GM18519 (cell line): ENCODE results near the gene MEAK7.

Experiments used
- ATAC-seq: cut with Tn5 transposase; IDR thresholded peaks from one replicate; pipeline ENCODE4 v1.9.1; 2021; ENCODE audit warnings: mild to moderate bottlenecking, moderate library complexity; ENCODE audit not compliant: unreplicated experiment, low FRiP score

The MEAK7 gene

DNA sequence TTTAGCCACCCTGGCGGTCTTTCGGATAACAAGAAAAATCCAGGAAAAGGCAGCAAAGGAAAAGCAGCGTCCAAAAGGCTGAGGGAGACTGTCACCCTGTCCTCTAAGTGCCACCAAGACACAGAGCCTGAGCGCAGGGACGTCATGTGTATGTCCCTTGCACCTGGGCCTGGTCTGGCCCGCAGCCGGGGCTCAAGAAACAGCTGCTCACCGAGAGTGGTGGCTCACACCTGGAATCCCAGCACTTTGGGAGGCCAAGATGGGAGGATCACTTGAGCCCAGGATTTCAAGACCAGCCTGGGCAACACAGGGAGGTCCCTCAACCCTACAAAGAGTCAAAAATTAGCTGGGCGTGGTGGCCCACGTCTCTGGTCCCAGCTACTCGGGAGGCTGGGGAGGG is 9.2 kb upstream of the MEAK7 start:
- ATAC-seq, result no peak

DNA sequence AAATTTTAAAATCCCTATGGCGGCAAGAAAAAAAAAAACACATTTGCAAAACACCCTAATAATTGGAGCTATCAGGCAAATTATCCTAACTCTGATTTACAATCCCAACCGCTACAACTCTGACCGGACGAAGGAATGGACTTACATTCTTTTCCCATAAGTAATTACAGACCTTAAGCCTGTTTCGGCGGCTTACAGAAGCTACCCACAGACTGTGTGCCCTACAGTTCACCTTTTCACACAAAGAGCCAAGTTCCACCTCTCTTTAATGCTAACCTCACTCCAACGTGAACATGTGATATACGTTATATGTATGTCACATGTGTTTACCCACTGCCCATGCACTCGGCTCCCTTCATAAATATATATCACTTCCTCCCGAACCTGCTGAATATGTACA is 8.7 kb upstream of the MEAK7 start:
- no peak for ATAC-seq

DNA sequence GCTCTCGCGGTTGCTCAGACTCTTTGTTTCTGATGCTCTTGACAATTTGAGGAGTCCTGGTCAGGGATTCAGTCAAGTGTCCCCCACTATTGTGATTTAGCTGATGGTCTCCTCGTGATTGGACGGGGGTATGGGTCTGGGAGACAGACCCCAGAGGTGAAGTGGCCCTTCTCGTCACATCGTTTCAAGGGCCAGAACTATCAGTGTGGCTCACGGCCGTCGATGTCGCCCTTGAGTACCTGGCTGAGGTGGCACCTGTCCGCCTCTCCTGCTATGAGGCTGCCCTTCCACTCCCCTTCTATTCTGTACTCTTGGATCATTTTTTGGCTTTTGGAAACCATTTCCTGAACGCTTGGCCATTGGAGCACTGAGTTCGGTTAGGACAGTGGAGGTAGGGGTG is 7.4 kb upstream of the MEAK7 start:
- no peak for ATAC-seq

DNA sequence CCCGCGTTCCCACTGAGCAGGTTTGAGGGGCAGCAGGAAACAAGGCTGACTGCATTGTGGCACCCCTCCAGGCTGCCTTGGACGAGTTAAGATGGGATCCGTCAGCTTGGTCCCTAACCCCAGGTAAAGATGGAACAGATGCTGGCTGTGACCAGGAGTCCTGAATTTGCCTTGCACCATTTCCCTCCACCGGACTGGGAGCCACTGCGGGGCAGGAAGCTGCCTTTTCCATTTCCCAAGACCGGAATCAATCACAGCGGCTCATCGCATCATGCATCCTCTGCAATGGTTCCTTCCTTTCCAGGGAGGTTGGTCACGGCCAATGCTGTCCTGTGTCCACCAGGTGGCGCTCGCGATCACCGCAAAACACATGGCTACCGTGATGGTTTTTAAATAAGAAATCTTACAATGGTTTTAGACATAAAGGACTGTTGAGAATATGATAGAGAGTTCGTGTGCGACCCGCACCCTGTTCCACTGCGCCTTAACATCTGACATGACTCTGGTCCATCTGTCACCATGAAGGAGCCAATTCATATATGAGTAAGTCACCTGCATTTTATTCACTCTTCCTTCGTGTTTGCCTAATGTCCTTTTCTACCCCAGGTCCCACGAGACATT is 6.8 kb upstream of the MEAK7 start:
- ATAC-seq, result no peak

DNA sequence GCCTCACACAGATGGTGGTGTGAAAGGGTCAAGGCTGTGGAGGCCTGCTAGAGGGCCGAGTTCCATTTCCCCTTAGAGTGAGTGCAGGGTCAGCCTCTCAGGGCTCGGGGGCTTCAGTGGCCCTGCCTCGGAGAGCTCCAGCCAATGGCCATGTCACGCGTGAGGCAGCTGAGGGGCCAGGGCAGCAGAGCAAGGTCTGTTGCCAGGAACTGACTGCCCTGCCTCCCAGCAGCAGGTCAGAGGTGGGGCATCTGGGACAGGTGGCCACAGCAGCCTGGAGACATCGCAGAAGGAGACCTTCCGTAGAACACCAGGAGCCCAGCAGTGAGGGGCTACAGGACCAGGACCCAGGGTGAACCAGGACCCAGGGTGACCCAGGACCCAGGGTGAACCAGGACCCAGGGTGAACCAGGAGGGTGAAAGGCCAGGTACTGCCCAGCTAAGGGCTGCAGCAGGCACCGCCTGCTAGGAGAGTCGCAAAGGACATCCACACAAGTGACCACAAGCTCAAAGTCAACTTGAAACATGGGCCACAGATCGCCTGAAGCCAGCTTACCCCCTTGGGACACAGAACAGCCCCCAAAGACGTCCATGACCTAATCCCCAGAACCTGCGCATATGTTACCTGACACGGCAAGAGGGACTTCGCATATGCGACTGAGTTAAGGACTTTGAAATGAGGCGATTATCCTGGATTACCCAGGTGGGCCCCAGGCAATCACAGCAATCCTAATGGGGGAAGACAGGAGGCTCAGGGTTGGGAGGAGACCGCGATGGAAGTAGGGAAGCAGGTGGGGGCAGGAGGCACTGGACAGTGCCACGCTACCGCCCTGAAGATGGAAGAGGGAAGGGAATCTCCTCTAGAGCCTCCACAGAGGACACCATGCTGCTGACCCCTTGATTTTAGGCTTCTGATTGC is 4.8 kb upstream of the MEAK7 start:
- no peak for ATAC-seq

DNA sequence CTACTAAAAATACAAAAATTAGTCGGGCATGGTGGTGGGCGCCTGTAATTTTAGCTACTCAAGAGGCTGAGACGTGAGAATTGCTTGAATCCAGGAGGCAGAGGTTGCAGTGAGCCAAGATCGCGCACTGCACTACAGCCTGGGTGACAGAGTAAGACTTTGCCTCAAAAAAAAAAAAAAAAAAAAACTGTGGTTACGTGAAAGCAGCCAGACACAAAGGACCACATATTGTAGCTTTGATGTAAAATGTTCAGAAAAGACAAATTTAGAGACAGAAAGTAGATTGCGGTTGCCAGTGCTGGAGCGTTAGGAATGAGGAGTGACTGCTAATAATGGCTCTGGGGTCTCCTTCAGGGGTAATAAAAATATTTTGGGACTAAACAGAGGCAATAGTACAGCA is 4.0 kb upstream of the MEAK7 start:
- no peak for ATAC-seq

DNA sequence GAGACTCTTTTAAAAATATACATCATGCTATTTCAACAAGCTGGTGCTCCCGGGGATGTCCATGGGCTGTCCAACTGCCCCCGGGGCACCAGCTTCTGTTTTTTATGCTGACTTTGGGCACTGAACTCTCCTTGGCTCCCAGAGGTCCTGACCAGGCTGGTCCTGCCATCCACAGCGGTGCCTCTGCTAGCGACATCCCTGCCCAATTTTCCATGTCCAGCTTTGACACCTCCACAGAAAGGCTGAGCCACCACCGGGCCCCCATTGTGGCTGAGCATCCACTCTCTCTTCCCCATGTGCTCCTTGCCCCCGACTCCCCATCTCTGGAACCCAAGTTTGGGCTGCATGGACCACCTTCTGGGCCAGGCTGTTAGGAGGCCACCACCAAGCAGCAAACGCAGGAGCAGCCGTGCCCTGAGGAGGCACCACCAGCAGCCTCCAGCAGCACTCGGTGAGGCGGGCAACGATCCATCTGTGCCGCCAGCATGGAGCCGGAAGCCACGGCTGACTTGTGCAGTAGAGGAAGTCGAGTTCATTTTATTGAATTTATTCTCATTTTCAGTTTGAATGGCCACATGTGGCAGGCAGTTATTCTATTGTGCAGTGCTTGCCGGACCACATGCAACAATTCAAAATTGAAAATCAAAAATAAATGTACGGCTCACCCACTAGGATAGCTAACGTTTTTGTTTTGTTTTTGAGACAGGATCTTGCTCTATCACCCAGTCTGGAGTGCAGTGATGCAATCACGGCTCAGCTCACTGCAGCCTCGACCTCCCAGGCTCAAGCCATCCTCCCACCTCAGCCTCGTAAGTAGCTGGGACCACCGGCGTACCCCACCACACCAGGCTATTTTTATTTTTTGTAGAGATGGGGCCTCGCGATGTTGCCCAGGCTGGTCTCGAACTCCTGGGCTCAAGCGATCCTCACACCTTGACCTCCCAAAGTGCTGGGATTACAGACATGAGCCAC is 2.8 kb upstream of the MEAK7 start:
- no peak for ATAC-seq

GRCh38 chr16:84505249-84506187 is 1.1 kb upstream of the MEAK7 start:
- ATAC-seq, result no peak

GRCh38 chr16:84503751-84504395 is 586 bp downstream of the MEAK7 start:
- ATAC-seq, result no peak

- ATAC-seq, result no peak
Observed at GRCh38 chr16:84502581-84502980, 1.9 kb downstream of the MEAK7 start.

- ATAC-seq, result no peak
Observed at GRCh38 chr16:84502075-84502474, 2.4 kb downstream of the MEAK7 start.

DNA sequence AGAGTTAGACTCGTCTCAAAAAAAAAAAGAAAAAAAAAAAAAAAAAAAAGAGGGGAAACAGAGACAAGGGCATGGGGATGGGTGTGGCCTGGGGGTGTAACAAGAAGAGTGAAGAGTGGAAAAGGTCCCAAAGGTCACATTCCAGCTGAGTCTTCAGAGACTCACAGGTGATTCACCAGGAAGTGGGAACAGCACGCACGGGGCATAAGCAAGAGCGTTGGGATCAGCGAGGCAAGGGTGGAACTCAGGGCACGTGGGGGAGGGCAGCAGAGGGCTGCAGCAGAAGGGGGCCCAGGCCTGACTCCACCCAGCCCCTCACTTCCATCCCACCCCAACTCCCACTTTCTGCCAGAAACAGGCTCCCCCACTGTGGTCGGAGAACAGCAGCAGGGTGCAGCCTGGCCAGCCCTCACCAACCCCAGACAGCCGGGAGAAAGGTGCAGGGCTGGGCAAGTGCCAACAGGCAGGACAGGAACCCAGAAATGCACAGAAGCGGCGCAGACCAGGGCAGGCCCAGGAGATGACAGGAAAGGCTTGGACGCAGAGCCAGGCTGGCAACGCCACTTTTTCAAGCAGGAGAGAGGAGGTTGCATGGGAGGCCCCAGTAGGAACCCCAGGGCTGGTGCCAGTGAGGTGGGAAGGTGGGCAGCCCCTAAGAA is 3.3 kb downstream of the MEAK7 start:
- ATAC-seq, result no peak

DNA sequence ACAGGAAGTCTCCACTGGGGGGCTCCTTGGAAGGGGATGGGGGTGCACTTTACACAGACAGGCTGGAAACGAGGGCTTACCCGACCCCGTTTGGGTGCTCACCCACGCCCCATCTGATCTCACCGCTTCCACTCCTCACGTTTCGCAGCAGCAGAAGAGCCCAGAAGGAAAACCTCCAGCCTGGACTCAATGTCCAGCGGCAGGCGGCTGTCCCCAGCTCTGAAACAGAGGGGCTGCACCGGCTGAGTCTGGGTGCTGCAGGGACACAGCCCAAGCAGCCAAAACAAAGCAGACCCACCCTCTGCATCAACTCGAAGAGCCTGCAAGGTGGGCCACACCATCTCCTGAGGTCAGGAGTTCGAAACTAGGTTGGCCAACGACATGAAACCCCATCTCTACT is 3.9 kb downstream of the MEAK7 start:
- ATAC-seq, result no peak

GRCh38 chr16:84499638-84500037 is 4.8 kb downstream of the MEAK7 start:
- no peak for ATAC-seq

GRCh38 chr16:84498859-84499620 is 5.4 kb downstream of the MEAK7 start:
- ATAC-seq, result no peak

DNA sequence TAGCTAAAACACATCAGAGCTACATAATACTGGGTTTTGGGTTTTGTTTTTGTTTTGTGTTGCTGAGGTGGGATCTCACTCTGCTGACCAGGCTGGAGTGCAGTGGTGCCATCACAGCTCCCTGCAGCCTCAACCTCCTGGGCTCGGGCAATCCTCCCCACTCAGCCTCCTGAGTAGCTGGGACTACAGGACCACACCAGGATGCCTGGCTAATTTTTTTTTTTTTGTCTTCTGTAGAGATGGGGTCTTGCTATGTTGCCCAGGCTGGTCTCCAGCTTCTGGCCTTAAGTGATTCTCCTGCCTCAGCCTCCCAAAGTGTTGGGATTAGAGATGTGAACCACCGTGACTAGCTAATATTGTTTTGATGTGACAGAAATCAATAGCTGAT is 6.2 kb downstream of the MEAK7 start:
- no peak for ATAC-seq

DNA sequence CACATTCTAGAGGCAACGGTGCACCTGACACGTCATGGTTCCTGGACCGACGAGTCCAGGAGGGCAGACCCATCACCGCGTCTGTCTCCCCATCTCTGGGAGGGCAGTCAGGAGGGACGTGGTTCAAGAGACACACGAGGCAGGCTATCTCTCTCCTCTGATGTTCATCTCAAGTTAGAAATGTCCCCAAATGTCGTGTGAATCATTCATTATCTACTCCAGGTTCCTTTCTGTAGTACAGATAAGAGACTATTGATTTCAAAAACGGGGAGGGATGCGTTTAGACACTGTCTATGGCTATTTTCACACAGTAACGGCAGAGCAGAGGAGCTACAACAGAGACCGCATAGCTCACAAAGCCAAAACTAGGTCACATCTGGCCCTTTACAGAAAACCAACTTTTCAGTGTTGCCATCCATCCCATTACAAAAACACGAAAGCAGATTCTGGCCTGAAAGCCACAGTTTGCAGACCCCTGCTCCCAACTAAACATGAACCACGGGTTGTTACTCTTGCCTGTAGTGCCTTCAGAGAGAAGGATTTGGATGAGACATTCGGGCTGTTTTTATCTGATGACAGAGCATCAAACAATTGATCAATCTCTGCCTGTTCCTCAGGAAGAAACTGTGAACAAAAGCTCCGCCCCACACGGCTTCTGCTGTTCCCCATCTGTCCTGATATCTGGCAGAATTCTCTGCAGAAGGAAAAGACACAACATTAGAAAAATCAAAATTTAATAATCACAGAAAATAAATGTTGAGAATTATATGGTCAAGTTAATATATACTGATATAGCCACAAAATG is 6.8 kb downstream of the MEAK7 start:
- no peak for ATAC-seq
